Progenitor cell of endocrine pancreas (in vitro differentiated cells): Measurements from ENCODE around the gene FAM83G. TPM values are rescaled to one million over a fixed set of nuclear protein-coding genes. Genes with fewer than 3 reads are reported as not detected.

ENCODE experiments used
- DNase-seq: peaks from one replicate; pipeline ENCODE4 v3.0.0; 2021; ENCODE audit warnings: low spot score; ENCODE audit not compliant: unreplicated experiment
- H3K27ac Mint-ChIP-seq: 2 replicates; pipeline ENCODE4 v1.8.0; 2021; ENCODE audit warnings: mild to moderate bottlenecking, moderate library complexity, mixed read lengths
- H3K27me3 Mint-ChIP-seq: 2 replicates; pipeline ENCODE4 v1.8.0; 2021; ENCODE audit warnings: mixed read lengths
- H3K36me3 Mint-ChIP-seq: 2 replicates; pipeline ENCODE4 v1.8.0; 2022; ENCODE audit warnings: mixed read lengths; ENCODE audit not compliant: insufficient read depth
- H3K4me1 Mint-ChIP-seq: 2 replicates; pipeline ENCODE4 v1.8.0; 2021; ENCODE audit warnings: low read depth, mixed read lengths
- H3K4me3 Mint-ChIP-seq: 2 replicates; pipeline ENCODE4 v1.8.0; 2021; ENCODE audit warnings: low read depth, mild to moderate bottlenecking, moderate library complexity, mixed read lengths
- H3K9me3 Mint-ChIP-seq: 2 replicates; pipeline ENCODE4 v1.8.0; 2021; ENCODE audit warnings: low read depth, mixed read lengths
- CTCF ChIP-seq: fragments of 200-600 bp; sonication (generic); IDR thresholded peaks from one replicate; pipeline ENCODE4 v1.5.0; 2021; ENCODE audit warnings: antibody characterized with exemption, mild to moderate bottlenecking; ENCODE audit not compliant: unreplicated experiment
- total RNA-seq: library from RNA; stranded (reverse); gene quantifications from 2 replicates; pipeline ENCODE4 v1.2.1, GENCODE V29; 2021

The FAM83G gene
- total RNA-seq, 1 donor from 2014 or later = 16.6 TPM

DNA sequence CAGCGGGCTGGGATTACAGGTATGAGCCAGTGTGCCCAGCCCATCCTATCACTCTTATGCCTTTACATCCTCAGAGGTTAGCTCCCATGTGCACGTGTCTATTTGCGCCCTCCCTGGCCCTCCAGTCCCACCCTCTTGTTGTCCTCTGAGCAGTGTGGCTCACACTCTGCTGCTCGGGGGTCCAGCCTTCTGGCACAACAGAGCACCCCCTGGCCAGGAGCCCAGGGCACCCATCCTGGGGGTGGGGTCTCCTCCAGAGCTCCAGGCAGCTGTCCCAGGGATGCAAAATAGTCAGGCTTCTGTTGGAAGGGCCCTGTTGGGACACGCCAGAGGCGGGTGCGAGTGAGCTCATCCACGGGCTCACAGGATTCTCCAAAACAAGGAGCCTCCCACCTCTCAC lies 11.7 kb upstream of the FAM83G start:
- Mint-ChIP-seq H3K27ac (no peak overlapping the region), H3K36me3 (no peaks in the 10 kb centered on the region), H3K9me3 (no peaks in the 10 kb centered on the region), H3K4me3 (no peak overlapping the region), H3K4me1 (no peaks in the 10 kb centered on the region), H3K27me3 (peaks cover 16% of the 10 kb centered on the region)
- no peak for TF ChIP-seq CTCF
- DNase-seq = no peak

GRCh38 chr17:19015428-19015827 lies 10.9 kb upstream of the FAM83G start:
- peak overlapping the region; percentile 10 for H3K27ac Mint-ChIP-seq

DNA sequence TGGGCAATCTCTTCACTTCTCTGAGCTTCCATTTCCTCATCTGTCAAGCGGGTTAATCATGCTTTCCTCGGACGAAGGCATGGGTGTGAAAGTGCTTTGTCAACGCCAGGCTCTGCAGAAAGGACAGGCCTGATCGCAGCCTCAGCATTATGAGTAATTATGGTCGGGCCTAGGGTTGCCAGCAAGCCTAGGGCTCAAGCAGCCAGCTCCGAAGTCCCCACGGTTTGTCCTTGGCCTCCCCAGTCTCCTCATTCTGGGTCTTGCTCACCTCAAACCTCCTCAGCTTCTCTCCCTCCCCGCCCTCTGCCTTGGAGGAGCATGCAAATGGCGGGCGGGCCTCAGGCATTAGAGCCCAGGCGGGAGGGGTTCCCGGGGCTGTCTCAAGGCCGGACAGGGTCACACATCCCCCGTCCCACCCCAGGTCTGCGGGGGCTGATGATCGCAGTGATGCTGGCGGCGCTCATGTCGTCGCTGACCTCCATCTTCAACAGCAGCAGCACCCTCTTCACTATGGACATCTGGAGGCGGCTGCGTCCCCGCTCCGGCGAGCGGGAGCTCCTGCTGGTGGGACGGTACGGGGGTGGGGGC lies 10.2 kb upstream of the FAM83G start:
- no peak overlapping the region for H3K27ac Mint-ChIP-seq
- peaks cover 14% of the 10 kb centered on the region for H3K27me3 Mint-ChIP-seq
- H3K4me1 Mint-ChIP-seq = peaks cover 4% of the 10 kb centered on the region
- no peaks in the 10 kb centered on the region for H3K9me3 Mint-ChIP-seq
- DNase-seq = no peak
- no peaks in the 10 kb centered on the region for H3K36me3 Mint-ChIP-seq
- H3K4me3 Mint-ChIP-seq = no peak overlapping the region
- TF ChIP-seq CTCF = no peak

More at GRCh38 chr17:19015428-19015827, 10.9 kb upstream of the FAM83G start:
- H3K4me3 Mint-ChIP-seq = no peak overlapping the region
- no peak for DNase-seq
- peaks cover 4% of the 10 kb centered on the region for H3K4me1 Mint-ChIP-seq
- TF ChIP-seq CTCF = no peak
- H3K27me3 Mint-ChIP-seq = peaks cover 16% of the 10 kb centered on the region
- H3K36me3 Mint-ChIP-seq = no peaks in the 10 kb centered on the region
- no peaks in the 10 kb centered on the region for H3K9me3 Mint-ChIP-seq

GRCh38 chr17:19013806-19014627 lies 9.5 kb upstream of the FAM83G start:
- TF ChIP-seq CTCF = no peak
- DNase-seq = no peak
- Mint-ChIP-seq H3K27ac (peak overlapping the region; percentile 59), H3K9me3 (no peaks in the 10 kb centered on the region), H3K4me1 (peaks cover 4% of the 10 kb centered on the region), H3K36me3 (no peaks in the 10 kb centered on the region), H3K27me3 (peaks cover 14% of the 10 kb centered on the region), H3K4me3 (no peak overlapping the region)

GRCh38 chr17:19013226-19013625 lies 8.7 kb upstream of the FAM83G start:
- Mint-ChIP-seq H3K27ac (no peak overlapping the region), H3K27me3 (peaks cover 10% of the 10 kb centered on the region), H3K9me3 (no peaks in the 10 kb centered on the region), H3K36me3 (no peaks in the 10 kb centered on the region), H3K4me1 (peaks cover 4% of the 10 kb centered on the region), H3K4me3 (no peak overlapping the region)
- TF ChIP-seq CTCF = no peak
- no peak for DNase-seq
